HepG2 (cell line): ENCODE measurements around the gene CTDNEP1. TPM values are rescaled to one million over a fixed set of nuclear protein-coding genes. Genes with fewer than 3 reads are reported as not detected.
A peak's percentile ranks its signal among the peaks of the same experiment; 100 is the strongest.

Experiments
- BCL6 ChIP-seq: IDR thresholded peaks from 2 replicates; pipeline ENCODE4 v1.6.1; 2016; ENCODE audit warnings: missing genetic modification reagents, missing compliant biosample characterization
- CAMTA2 ChIP-seq: sonication (generic); formaldehyde crosslinking; IDR thresholded peaks from 2 replicates; pipeline ENCODE4 v1.4.0; 2020; ENCODE audit warnings: mild to moderate bottlenecking, missing genetic modification reagents, borderline replicate concordance
- CHCHD3 ChIP-seq: sonication (generic); formaldehyde crosslinking; IDR thresholded peaks from 2 replicates; pipeline ENCODE4 v1.8.0; 2022; ENCODE audit warnings: mild to moderate bottlenecking, missing genetic modification reagents, moderate library complexity
- FOXK1 ChIP-seq: sonication (generic); formaldehyde crosslinking; IDR thresholded peaks from 2 replicates; pipeline ENCODE4 v1.4.0; 2020; ENCODE audit warnings: low read depth, missing genetic modification reagents, borderline replicate concordance
- KDM4B ChIP-seq: sonication (generic); formaldehyde crosslinking; IDR thresholded peaks from 2 replicates; pipeline ENCODE4 v1.4.0; 2020; ENCODE audit warnings: missing genetic modification reagents
- KLF13 ChIP-seq: sonication (generic); formaldehyde crosslinking; IDR thresholded peaks from 2 replicates; pipeline ENCODE4 v1.4.0; 2020; ENCODE audit warnings: mild to moderate bottlenecking, missing genetic modification reagents
- RBM39 ChIP-seq: fragments of 200-400 bp; formaldehyde crosslinking; IDR thresholded peaks from one replicate; pipeline ENCODE4 v1.6.1; 2018; ENCODE audit warnings: antibody characterized with exemption, mild to moderate bottlenecking, low read depth, low read length; ENCODE audit not compliant: poor library complexity, severe bottlenecking
- SMAD3 ChIP-seq: sonication (generic); formaldehyde crosslinking; IDR thresholded peaks from 2 replicates; pipeline ENCODE4 v1.4.0; 2020; ENCODE audit warnings: missing genetic modification reagents
- XRCC5 ChIP-seq: fragments of 200-400 bp; formaldehyde crosslinking; optimal IDR thresholded peaks from 2 replicates; pipeline ENCODE3; 2017; ENCODE audit warnings: mild to moderate bottlenecking, low read length
- ZNF337 ChIP-seq: sonication (generic); formaldehyde crosslinking; IDR thresholded peaks from 2 replicates; pipeline ENCODE4 v1.5.1; 2020; ENCODE audit warnings: missing genetic modification reagents, low read depth, mild to moderate bottlenecking, borderline replicate concordance
- ZNF33B ChIP-seq: sonication (generic); formaldehyde crosslinking; IDR thresholded peaks from 2 replicates; pipeline ENCODE4 v1.5.1; 2020; ENCODE audit warnings: mild to moderate bottlenecking, missing genetic modification reagents
- ZNF367 ChIP-seq: sonication (generic); formaldehyde crosslinking; IDR thresholded peaks from 2 replicates; pipeline ENCODE4 v1.4.0; 2020; ENCODE audit warnings: missing genetic modification reagents, borderline replicate concordance
- ZNF605 ChIP-seq: sonication (generic); formaldehyde crosslinking; IDR thresholded peaks from 2 replicates; pipeline ENCODE4 v1.8.0; 2022; ENCODE audit warnings: mild to moderate bottlenecking, missing genetic modification reagents
- ZNF703 ChIP-seq: sonication (generic); formaldehyde crosslinking; IDR thresholded peaks from 2 replicates; pipeline ENCODE4 v1.5.1; 2020; ENCODE audit warnings: missing genetic modification reagents, mild to moderate bottlenecking, moderate library complexity, borderline replicate concordance
- polyA plus RNA-seq, 8 experiments: library from polyadenylated mRNA; depleted of rRNA in 3 of 8; stranded (reverse) in 7 of 8; unstranded in 1 of 8; fragments of >200 nt; fragmentation: Illumina TruSeq in 4 of 8; extraction: Trizol in 4 of 8; gene quantifications; 2 replicates each; pipeline versions ENCODE4 v1.2.1 to v1.2.3, GENCODE V29; 2011 to 2016; ENCODE audit warnings: low read depth in 4 of 8, missing spikeins in 1 of 8, mixed read lengths in 1 of 8; ENCODE audit not compliant: insufficient read depth in 1 of 8
- total RNA-seq, 5 experiments: library from RNA; depleted of rRNA; stranded (reverse); fragments of >200 nt; fragmentation: Illumina TruSeq; extraction: Trizol; gene quantifications; 2 replicates each; pipeline ENCODE4 v1.2.3, GENCODE V29; 2016; ENCODE audit warnings: low read depth in 1 of 5
- TF ChIP-seq, protein P1 (sequence below), 2 experiments: sonication (generic) in 1 of 2; formaldehyde crosslinking in 1 of 2; IDR thresholded peaks; 2 replicates each; pipeline versions ENCODE4 v1.4.0 to v1.6.1; 2016 to 2020; ENCODE audit warnings: borderline replicate concordance in 1 of 2, low read depth in 1 of 2, mild to moderate bottlenecking in 1 of 2, missing genetic modification reagents in 1 of 2
- TF ChIP-seq, protein P2 (sequence below): sonication (generic); formaldehyde crosslinking; IDR thresholded peaks from 2 replicates; pipeline ENCODE4 v1.4.0; 2020; ENCODE audit warnings: missing genetic modification reagents
- TF ChIP-seq, protein P3 (sequence below): sonication (generic); formaldehyde crosslinking; IDR thresholded peaks from 2 replicates; pipeline ENCODE4 v1.8.1; 2023; ENCODE audit warnings: missing genetic modification reagents, mild to moderate bottlenecking, borderline replicate concordance
- TF ChIP-seq, protein P4 (sequence below): sonication (generic); formaldehyde crosslinking; IDR thresholded peaks from 2 replicates; pipeline ENCODE4 v1.5.0; 2020; ENCODE audit warnings: missing genetic modification reagents

The CTDNEP1 gene
- total and polyA plus RNA-seq, 2 of the 13 experiments (the other 11 are each of a cell fraction or from before 2014, with no cell fraction given) = 19.8 to 118 TPM

- TF ChIP-seq, protein P1, sequence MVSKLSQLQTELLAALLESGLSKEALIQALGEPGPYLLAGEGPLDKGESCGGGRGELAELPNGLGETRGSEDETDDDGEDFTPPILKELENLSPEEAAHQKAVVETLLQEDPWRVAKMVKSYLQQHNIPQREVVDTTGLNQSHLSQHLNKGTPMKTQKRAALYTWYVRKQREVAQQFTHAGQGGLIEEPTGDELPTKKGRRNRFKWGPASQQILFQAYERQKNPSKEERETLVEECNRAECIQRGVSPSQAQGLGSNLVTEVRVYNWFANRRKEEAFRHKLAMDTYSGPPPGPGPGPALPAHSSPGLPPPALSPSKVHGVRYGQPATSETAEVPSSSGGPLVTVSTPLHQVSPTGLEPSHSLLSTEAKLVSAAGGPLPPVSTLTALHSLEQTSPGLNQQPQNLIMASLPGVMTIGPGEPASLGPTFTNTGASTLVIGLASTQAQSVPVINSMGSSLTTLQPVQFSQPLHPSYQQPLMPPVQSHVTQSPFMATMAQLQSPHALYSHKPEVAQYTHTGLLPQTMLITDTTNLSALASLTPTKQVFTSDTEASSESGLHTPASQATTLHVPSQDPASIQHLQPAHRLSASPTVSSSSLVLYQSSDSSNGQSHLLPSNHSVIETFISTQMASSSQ (IDR thresholded peaks at IDR 0.05; ENCODE audit: low read depth) = no peak
- TF ChIP-seq, protein P1 (CRISPR knock-in tag; IDR thresholded peaks at IDR 0.05; ENCODE audit: borderline replicate concordance) = 0 out of 2 replicates have a peak, but pooled peaks have one; percentile 31
- TF ChIP-seq ZNF367 (no peak), SMAD3 (CRISPR knock-in tag) (peak; percentile 87), ZNF33B (peak; percentile 90), CAMTA2 (CRISPR knock-in tag) (no peak), KDM4B (CRISPR knock-in tag) (0 out of 2 replicates have a peak, but pooled peaks have one; percentile 52), ZNF337 (CRISPR knock-in tag) (peak; percentile 81; the same call in 1 of the 2 replicates), RBM39 (peak; percentile 60), XRCC5 (peak; percentile 80), BCL6 (CRISPR knock-in tag) (0 out of 2 replicates have a peak, but pooled peaks have one; percentile 7), KLF13 (CRISPR knock-in tag) (no peak; the same call in 1 of the 2 replicates), ZNF605 (peak; percentile 47), FOXK1 (CRISPR knock-in tag) (peak; percentile 17; the same call in 1 of the 2 replicates), CHCHD3 (CRISPR knock-in tag) (peak; percentile 62; the same call in 1 of the 2 replicates), ZNF703 (CRISPR knock-in tag) (peak; percentile 42; the same call in 1 of the 2 replicates)
- TF ChIP-seq, protein P2, sequence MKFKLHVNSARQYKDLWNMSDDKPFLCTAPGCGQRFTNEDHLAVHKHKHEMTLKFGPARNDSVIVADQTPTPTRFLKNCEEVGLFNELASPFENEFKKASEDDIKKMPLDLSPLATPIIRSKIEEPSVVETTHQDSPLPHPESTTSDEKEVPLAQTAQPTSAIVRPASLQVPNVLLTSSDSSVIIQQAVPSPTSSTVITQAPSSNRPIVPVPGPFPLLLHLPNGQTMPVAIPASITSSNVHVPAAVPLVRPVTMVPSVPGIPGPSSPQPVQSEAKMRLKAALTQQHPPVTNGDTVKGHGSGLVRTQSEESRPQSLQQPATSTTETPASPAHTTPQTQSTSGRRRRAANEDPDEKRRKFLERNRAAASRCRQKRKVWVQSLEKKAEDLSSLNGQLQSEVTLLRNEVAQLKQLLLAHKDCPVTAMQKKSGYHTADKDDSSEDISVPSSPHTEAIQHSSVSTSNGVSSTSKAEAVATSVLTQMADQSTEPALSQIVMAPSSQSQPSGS (CRISPR knock-in tag) = peak; percentile 18; the same call in 1 of the 2 replicates
- TF ChIP-seq, protein P3, sequence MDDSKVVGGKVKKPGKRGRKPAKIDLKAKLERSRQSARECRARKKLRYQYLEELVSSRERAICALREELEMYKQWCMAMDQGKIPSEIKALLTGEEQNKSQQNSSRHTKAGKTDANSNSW (CRISPR knock-in tag) = 0 out of 2 replicates have a peak, but pooled peaks have one; percentile 83
- TF ChIP-seq, protein P4, sequence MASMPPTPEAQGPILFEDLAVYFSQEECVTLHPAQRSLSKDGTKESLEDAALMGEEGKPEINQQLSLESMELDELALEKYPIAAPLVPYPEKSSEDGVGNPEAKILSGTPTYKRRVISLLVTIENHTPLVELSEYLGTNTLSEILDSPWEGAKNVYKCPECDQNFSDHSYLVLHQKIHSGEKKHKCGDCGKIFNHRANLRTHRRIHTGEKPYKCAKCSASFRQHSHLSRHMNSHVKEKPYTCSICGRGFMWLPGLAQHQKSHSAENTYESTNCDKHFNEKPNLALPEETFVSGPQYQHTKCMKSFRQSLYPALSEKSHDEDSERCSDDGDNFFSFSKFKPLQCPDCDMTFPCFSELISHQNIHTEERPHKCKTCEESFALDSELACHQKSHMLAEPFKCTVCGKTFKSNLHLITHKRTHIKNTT (CRISPR knock-in tag) = no peak
Observed at GRCh38 chr17:7280519-7281073, 29.1 kb upstream of the CTDNEP1 start (continued).
